ENCODE results near the gene PTAFR. TPM values are rescaled to one million over a fixed set of nuclear protein-coding genes. Genes with fewer than 3 reads are reported as not detected.

PTAFR gene
- total RNA-seq, 1 experiment from 2014 or later: 1.9 TPM

GRCh38 chr1:28099050-28099769 is 77.3 kb downstream of the PTAFR start:
- H2AK5ac ChIP-seq (ENCODE audit: insufficient read length, low read length): no peak overlapping the region
- H3K27me3 ChIP-seq (ENCODE audit: insufficient read depth, low read length): no peaks in the 10 kb centered on the region
- H3K27ac ChIP-seq (ENCODE audit: insufficient read length, low read depth, low read length): no peak overlapping the region
- H3K4me2 ChIP-seq (ENCODE audit: insufficient read depth, insufficient read length, low read length): no peak overlapping the region
- no peak overlapping the region for H3K9ac ChIP-seq (ENCODE audit: extremely low read depth, insufficient read length, low read length)
- H2AFZ ChIP-seq (ENCODE audit: low read length): no peak overlapping the region
- no peaks in the 10 kb centered on the region for H3K9me3 ChIP-seq (ENCODE audit: control insufficient read depth, low read depth, low read length)
- no peaks in the 10 kb centered on the region for H3K23me2 ChIP-seq (ENCODE audit: insufficient read length, low read depth, low read length, poor library complexity, severe bottlenecking)
- no peak overlapping the region for H4K5ac ChIP-seq (ENCODE audit: insufficient read length, low read depth, low read length)
- H3K23ac ChIP-seq (ENCODE audit: insufficient read length, low read depth, low read length): no peak overlapping the region
- no peak overlapping the region for H3K18ac ChIP-seq (ENCODE audit: insufficient read length, low read depth, low read length)
- DNase-seq: no peak
- no peaks in the 10 kb centered on the region for H3K79me1 ChIP-seq (ENCODE audit: insufficient read depth, low read depth, low read length, poor library complexity, severe bottlenecking)
- no peaks in the 10 kb centered on the region for H3K79me2 ChIP-seq (ENCODE audit: insufficient read depth, low read length)
- H2BK5ac ChIP-seq (ENCODE audit: insufficient read length, low read length): no peak overlapping the region
- H3K9me3 Mint-ChIP-seq: no peaks in the 10 kb centered on the region
- no peak overlapping the region for H3K4me3 Mint-ChIP-seq
- WGBS (ENCODE audit: extremely low coverage, insufficient read length, low lambda C conversion rate): no CpG with 5 or more reads among the region's 5 CpGs
- peak overlapping the region in 1 of 3 experiments; percentile 66; a peak in 1 of 7 replicates for H3K27ac Mint-ChIP-seq
- no peak overlapping the region for H3T11ph ChIP-seq (ENCODE audit: low read length)
- no peak overlapping the region for H3K56ac ChIP-seq (ENCODE audit: insufficient read length, low read depth, low read length)
- TF ChIP-seq, protein P1, sequence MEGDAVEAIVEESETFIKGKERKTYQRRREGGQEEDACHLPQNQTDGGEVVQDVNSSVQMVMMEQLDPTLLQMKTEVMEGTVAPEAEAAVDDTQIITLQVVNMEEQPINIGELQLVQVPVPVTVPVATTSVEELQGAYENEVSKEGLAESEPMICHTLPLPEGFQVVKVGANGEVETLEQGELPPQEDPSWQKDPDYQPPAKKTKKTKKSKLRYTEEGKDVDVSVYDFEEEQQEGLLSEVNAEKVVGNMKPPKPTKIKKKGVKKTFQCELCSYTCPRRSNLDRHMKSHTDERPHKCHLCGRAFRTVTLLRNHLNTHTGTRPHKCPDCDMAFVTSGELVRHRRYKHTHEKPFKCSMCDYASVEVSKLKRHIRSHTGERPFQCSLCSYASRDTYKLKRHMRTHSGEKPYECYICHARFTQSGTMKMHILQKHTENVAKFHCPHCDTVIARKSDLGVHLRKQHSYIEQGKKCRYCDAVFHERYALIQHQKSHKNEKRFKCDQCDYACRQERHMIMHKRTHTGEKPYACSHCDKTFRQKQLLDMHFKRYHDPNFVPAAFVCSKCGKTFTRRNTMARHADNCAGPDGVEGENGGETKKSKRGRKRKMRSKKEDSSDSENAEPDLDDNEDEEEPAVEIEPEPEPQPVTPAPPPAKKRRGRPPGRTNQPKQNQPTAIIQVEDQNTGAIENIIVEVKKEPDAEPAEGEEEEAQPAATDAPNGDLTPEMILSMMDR (conservative IDR thresholded peaks at IDR 0.05): no peak
- H2BK20ac ChIP-seq (ENCODE audit: low read depth, low read length, poor library complexity, severe bottlenecking): no peak overlapping the region
- H3K4me1 Mint-ChIP-seq: no peaks in the 10 kb centered on the region; a peak in 1 of 4 replicates
- no peaks in the 10 kb centered on the region for H3K4me1 ChIP-seq (ENCODE audit: insufficient read depth, low read length)
- no peak overlapping the region for H4K8ac ChIP-seq (replicated peaks; ENCODE audit: insufficient read length, low read depth, low read length)
- H3K27me3 Mint-ChIP-seq (ENCODE audit: low read depth): no peaks in the 10 kb centered on the region
- no peaks in the 10 kb centered on the region for H4K20me1 ChIP-seq (ENCODE audit: control insufficient read depth, insufficient read depth, insufficient read length)
- no peak overlapping the region for H3K4ac ChIP-seq (ENCODE audit: low read depth, low read length)
- H3K14ac ChIP-seq (ENCODE audit: insufficient read depth, low read length): no peak overlapping the region
- no peak overlapping the region for H2BK12ac ChIP-seq (ENCODE audit: insufficient read length, low read depth, low read length)
- no peak overlapping the region for H2BK15ac ChIP-seq (ENCODE audit: low read depth, low read length)
- H3K36me3 Mint-ChIP-seq (ENCODE audit: insufficient read depth in 1 of 3, low read depth in 3 of 3): no peaks in the 10 kb centered on the region
- H4K91ac ChIP-seq (ENCODE audit: insufficient read length, low read depth, low read length): no peak overlapping the region
- no peak overlapping the region for H2BK120ac ChIP-seq (ENCODE audit: low read depth, low read length, poor library complexity, severe bottlenecking)

Other genes with a start within 250 kb of the PTAFR start
- 49.5 and 51.3 TPM in 2 replicates for gene SMPDL3B, start 241.7 kb downstream of the PTAFR start, total RNA-seq (2021)
- 17.2 and 17.9 TPM in 2 replicates for gene XKR8, start 216.7 kb downstream of the PTAFR start, total RNA-seq (2021)
- 30.0 and 32.7 TPM in 2 replicates for gene EYA3, start 88.1 kb downstream of the PTAFR start, total RNA-seq (2021)
- gene DNAJC8, start 56.3 kb upstream of the PTAFR start, total RNA-seq (2021): 126 and 132 TPM in 2 replicates
- 257 and 275 TPM in 2 replicates for gene ATP5IF1, start 59.4 kb upstream of the PTAFR start, total RNA-seq (2021)
- 24.6 and 24.7 TPM in 2 replicates for gene SESN2, start 82.8 kb upstream of the PTAFR start, total RNA-seq (2021)
- 13.0 and 13.3 TPM in 2 replicates for gene MED18, start 152.3 kb upstream of the PTAFR start, total RNA-seq (2021)
- gene PHACTR4, start 193.1 kb upstream of the PTAFR start, total RNA-seq (2021): 53.8 and 54.0 TPM in 2 replicates